Measurements from ENCODE around the gene TRMT112.
A peak's percentile ranks its signal among the peaks of the same experiment; 100 is the strongest.

TRMT112 gene

GRCh38 chr11:64291752-64292459 is 25.5 kb downstream of the TRMT112 start:
- no peak for DNase-seq (ENCODE audit: low read depth in 2 of 2)

- DNase-seq (ENCODE audit: low read depth in 2 of 2) = no peak
Measured at GRCh38 chr11:64291262-64291751, 26.1 kb downstream of the TRMT112 start, which contains the start of gene KCNK4. KCNK4 (plus strand) TSS chr11:64291302; CDS start chr11:64293019, 1,717 bp downstream.

GRCh38 chr11:64290352-64291261 is 26.8 kb downstream of the TRMT112 start:
- DNase-seq (ENCODE audit: low read depth in 2 of 2) = no peak

GRCh38 chr11:64289002-64289564 is 28.3 kb downstream of the TRMT112 start:
- DNase-seq (ENCODE audit: low read depth in 2 of 2) = no peak

- no peak for DNase-seq (ENCODE audit: low read depth in 2 of 2)
Measured at GRCh38 chr11:64288353-64288750, 29.0 kb downstream of the TRMT112 start.

- no peak for DNase-seq (ENCODE audit: low read depth in 2 of 2)
Measured at GRCh38 chr11:64287676-64288352, 29.5 kb downstream of the TRMT112 start.

GRCh38 chr11:64286801-64287159 is 30.6 kb downstream of the TRMT112 start:
- no peak for DNase-seq (ENCODE audit: low read depth in 2 of 2)

GRCh38 chr11:64285885-64286800 is 31.2 kb downstream of the TRMT112 start:
- no peak for DNase-seq (ENCODE audit: low read depth in 2 of 2)

GRCh38 chr11:64284962-64285884 is 32.1 kb downstream of the TRMT112 start, which contains the start of gene GPR137:
GPR137 (plus strand) TSS chr11:64285848; CDS start chr11:64286525, 677 bp downstream.
- DNase-seq (ENCODE audit: low read depth in 2 of 2) = peak; percentile 82 to 85

- DNase-seq (ENCODE audit: low read depth in 2 of 2) = peak; percentile 82 to 84
Measured at GRCh38 chr11:64284048-64284961, 33.1 kb downstream of the TRMT112 start, which contains the start of gene BAD. BAD (minus strand) TSS chr11:64284665; CDS start chr11:64284368, 297 bp downstream.

GRCh38 chr11:64283092-64283491 is 34.3 kb downstream of the TRMT112 start:
- no peak for DNase-seq (ENCODE audit: low read depth in 2 of 2)

GRCh38 chr11:64281957-64282770 is 35.2 kb downstream of the TRMT112 start:
- DNase-seq (ENCODE audit: low read depth in 2 of 2) = no peak

- no peak for DNase-seq (ENCODE audit: low read depth in 2 of 2)
Measured at GRCh38 chr11:64278576-64279190, 38.7 kb downstream of the TRMT112 start.

- DNase-seq (ENCODE audit: low read depth in 2 of 2) = no peak
Measured at GRCh38 chr11:64276653-64277431, 40.5 kb downstream of the TRMT112 start.

GRCh38 chr11:64275841-64276240 is 41.5 kb downstream of the TRMT112 start:
- no peak for DNase-seq (ENCODE audit: low read depth in 2 of 2)

Measured in stimulated activated CD8-positive, alpha-beta memory T cell treated with anti-CD3 and anti-CD28 coated beads, Interleukin-15, amount 100 ng/mL, for 4 hours (primary cell).